AG04450 (cell line): ENCODE measurements around the gene EMP3. TPM values are rescaled to one million over a fixed set of nuclear protein-coding genes. Genes with fewer than 3 reads are reported as not detected.

Experiments used
- CTCF ChIA-PET: fragments of 300-600, 350-600 bp; formaldehyde crosslinking; extraction: SDS; loops from one replicate; lab custom pipeline; 2022; ENCODE audit warnings: antibody characterized with exemption, inconsistent platforms; lab: Charles Lee
- POLR2A ChIA-PET: fragments of 350-600 bp; formaldehyde crosslinking; extraction: SDS; loops from one replicate; lab custom pipeline; 2021; ENCODE audit warnings: antibody characterized with exemption, inconsistent platforms; lab: Yijun Ruan, JAX
- DNase-seq: peaks from one replicate; pipeline ENCODE4 v3.0.0-alpha.2; 2011; ENCODE audit warnings: low read depth, low spot score
- H3K27ac ChIP-seq: one replicate; pipeline ENCODE4 v1.5.1; 2012; ENCODE audit warnings: low read depth, low read length, control low read depth
- H3K27me3 ChIP-seq: one replicate; pipeline ENCODE4 v1.6.0; 2012; ENCODE audit warnings: low read length; ENCODE audit not compliant: control insufficient read depth, insufficient read depth
- H3K4me3 ChIP-seq: 2 replicates; pipeline ENCODE4 v1.5.1; 2011; ENCODE audit warnings: mild to moderate bottlenecking, low read depth, low read length, control low read depth
- H3K9me3 ChIP-seq: 2 replicates; pipeline ENCODE4 v1.5.1; 2012; ENCODE audit warnings: low read length; ENCODE audit not compliant: control insufficient read depth, insufficient read depth
- polyA plus RNA-seq: library from polyadenylated mRNA; depleted of rRNA; stranded (reverse); fragments of >200 nt; gene quantifications from 2 replicates; pipeline ENCODE4 v1.2.3, GENCODE V29; 2011
- TF ChIP-seq, protein P1 (sequence below): IDR thresholded peaks from 2 replicates; pipeline ENCODE4 v1.5.1; 2011; ENCODE audit warnings: low read depth, low read length, control low read depth, inconsistent platforms

EMP3 gene
- polyA plus RNA-seq, 1 experiment = 227 TPM

DNA sequence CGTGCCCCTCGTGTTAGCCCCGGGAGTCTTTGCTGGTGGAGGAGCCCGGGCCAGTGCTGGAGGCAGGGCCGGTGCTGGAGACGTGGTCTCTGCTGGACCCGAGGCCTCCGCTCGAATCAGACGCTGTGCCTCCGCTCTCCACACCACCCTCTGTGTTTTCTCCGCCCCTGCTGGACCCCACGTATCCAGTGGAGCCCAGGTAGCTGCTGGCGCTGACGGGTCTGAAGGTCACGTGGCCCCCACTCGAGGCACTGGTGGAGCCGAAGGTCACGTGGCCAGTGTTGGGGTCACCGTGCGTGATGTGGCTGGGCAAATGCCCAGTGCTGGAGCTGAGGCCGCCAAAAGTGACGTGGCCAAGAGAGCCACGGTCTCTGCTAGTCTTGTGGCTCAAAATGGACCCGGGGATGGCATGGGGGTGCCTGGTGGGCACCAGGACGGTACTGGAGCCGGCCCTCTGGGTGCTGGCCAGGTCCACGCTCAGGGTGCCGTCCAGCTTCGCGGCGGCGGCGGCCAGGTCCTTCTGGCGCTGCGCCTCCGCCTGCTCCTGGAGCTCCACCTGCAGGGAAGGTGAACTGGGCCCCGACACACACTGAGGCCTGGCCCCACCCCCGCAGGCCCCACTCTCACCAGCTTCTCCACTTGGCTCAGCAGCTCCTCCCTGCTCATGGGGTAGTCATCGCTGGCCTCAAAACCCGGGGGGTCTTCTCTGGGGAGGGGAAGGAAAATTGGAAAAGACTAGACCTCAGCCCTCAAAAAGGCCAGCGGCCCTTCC lies 28.2 kb upstream of the EMP3 start:
- TF ChIP-seq, protein P1, sequence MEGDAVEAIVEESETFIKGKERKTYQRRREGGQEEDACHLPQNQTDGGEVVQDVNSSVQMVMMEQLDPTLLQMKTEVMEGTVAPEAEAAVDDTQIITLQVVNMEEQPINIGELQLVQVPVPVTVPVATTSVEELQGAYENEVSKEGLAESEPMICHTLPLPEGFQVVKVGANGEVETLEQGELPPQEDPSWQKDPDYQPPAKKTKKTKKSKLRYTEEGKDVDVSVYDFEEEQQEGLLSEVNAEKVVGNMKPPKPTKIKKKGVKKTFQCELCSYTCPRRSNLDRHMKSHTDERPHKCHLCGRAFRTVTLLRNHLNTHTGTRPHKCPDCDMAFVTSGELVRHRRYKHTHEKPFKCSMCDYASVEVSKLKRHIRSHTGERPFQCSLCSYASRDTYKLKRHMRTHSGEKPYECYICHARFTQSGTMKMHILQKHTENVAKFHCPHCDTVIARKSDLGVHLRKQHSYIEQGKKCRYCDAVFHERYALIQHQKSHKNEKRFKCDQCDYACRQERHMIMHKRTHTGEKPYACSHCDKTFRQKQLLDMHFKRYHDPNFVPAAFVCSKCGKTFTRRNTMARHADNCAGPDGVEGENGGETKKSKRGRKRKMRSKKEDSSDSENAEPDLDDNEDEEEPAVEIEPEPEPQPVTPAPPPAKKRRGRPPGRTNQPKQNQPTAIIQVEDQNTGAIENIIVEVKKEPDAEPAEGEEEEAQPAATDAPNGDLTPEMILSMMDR = no peak
- H3K27me3 ChIP-seq = peaks cover 8% of the 10 kb centered on the region
- peaks cover 2% of the 10 kb centered on the region; the same call in 1 of the 2 replicates for H3K9me3 ChIP-seq
- DNase-seq = no peak
- CTCF ChIA-PET = interaction anchor here (1.4 kb wide), 1 partner anchor 30 kb away, joined by 3 read pairs; no protein-coding TSS in a partner anchor
- H3K27ac ChIP-seq = no peak overlapping the region
- H3K4me3 ChIP-seq = no peak overlapping the region
- POLR2A ChIA-PET = interaction anchor here (0.5 kb wide), 1 partner anchor 24 kb away, joined by 3 read pairs; no protein-coding TSS in a partner anchor

DNA sequence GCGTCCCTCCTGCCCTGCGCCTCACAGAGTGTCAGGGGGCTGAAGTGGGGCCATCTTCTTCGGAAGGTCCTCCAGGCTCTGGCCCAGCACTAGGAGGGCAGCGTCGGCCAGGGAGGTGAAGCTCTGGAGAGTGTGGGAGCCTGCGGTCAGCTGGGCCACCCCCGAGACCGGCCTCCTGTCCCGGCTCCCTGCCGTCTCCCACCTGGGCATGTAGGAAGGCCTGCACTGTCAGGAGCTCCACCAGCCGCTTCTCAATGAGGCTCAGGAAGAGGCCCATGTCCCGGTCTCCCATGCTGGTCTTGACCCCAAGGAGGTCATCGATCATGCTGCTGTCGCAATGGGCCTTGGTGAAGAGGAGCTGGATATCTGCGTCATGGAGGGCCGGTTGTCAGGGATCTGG lies 27.4 kb upstream of the EMP3 start:
- CTCF ChIA-PET = no interaction called here
- TF ChIP-seq, protein P1 = no peak
- POLR2A ChIA-PET = interaction anchor here (0.5 kb wide), 1 partner anchor 25 kb away, joined by 3 read pairs; no protein-coding TSS in a partner anchor
- no peak for DNase-seq
- Histone ChIP-seq H3K27ac (no peak overlapping the region), H3K9me3 (peaks cover 2% of the 10 kb centered on the region; the same call in 1 of the 2 replicates), H3K27me3 (peaks cover 12% of the 10 kb centered on the region), H3K4me3 (no peak overlapping the region)

DNA sequence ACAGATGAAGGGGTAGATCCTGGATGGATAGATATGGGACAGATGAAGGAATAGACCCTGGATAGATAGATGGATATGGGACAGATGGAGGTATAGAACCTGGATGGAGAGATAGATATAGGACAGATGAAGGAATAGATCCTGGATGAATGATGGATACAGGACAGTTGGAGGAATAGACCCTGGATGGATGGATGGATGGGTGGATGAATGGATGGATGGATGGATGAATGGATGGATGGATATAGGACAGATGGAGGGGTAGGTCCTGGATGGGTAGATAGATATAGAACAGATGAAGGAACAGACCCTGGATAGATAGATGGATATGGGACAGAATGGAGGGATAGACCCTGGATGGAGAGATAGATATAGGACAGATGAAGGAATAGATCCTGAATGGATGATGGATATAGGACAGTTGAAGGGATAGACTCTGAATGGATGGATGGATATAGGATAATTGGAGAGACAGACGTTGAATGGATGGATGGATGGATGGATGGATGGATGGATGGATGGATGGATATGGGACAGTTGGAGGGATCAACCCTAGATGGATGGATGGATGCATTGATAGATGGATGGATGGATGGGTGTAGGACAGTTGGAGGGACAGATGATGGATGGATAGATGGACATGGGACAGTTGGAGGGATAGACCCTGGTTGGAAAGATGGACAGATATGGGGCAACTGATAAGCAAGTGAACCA lies 23.3 kb upstream of the EMP3 start:
- Histone ChIP-seq H3K27ac (no peak overlapping the region), H3K9me3 (peaks cover 2% of the 10 kb centered on the region; the same call in 1 of the 2 replicates), H3K4me3 (no peak overlapping the region), H3K27me3 (peaks cover 21% of the 10 kb centered on the region)
- ChIA-PET POLR2A (no interaction called here), CTCF (no interaction called here)
- TF ChIP-seq, protein P1 = no peak
- no peak for DNase-seq

DNA sequence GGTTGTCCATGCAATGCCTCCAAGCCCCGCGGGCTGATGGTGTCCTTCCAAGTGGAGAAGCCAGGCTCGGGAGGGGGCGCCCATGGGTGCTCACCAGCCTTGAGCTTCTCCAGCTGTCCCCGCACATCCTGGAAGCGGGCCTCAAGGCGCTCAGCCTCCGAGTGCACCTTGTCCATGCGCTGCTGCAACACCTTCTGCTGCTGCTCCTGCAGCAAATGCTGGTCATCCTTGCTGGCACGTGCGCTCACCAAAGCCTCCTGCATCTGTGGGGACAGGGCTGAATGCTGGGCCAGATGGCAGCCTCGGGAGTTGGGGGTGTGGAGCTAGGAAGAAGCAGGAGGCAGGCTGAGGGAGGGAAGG lies 22.8 kb upstream of the EMP3 start:
- H3K27ac ChIP-seq = no peak overlapping the region
- CTCF ChIA-PET = no interaction called here
- POLR2A ChIA-PET = no interaction called here
- H3K27me3 ChIP-seq = peaks cover 21% of the 10 kb centered on the region
- DNase-seq = no peak
- TF ChIP-seq, protein P1 = no peak
- H3K4me3 ChIP-seq = no peak overlapping the region
- peaks cover 2% of the 10 kb centered on the region; the same call in 1 of the 2 replicates for H3K9me3 ChIP-seq

DNA sequence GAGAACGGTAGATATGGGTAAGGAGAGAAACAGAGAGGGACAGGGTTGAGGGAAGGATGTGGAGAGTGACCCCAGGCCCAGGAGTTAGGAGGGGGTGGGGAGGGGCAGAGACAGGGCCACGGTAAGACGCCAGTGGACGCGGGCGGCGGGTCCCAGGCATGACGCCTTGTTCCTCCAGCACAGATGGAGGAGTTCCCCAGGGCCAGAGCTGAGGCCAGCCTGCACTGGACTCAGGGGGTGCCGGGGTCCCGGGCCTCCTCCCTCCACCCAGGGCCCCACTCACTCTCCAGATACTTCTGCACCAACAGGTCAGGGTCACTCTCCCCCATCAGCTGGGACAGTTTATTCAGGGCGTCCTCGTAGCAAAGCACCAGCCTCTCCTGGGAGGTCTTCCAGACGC lies 22.0 kb upstream of the EMP3 start:
- H3K9me3 ChIP-seq = peaks cover under 1% of the 10 kb centered on the region; the same call in 1 of the 2 replicates
- TF ChIP-seq, protein P1 = no peak
- H3K27me3 ChIP-seq = peaks cover 21% of the 10 kb centered on the region
- no peak overlapping the region for H3K4me3 ChIP-seq
- ChIA-PET POLR2A (no interaction called here), CTCF (no interaction called here)
- no peak overlapping the region for H3K27ac ChIP-seq
- DNase-seq = no peak
